IMR-90 (cell line): ENCODE measurements around the gene GRIN2A. TPM values are rescaled to one million over a fixed set of nuclear protein-coding genes. Genes with fewer than 3 reads are reported as not detected.

ENCODE experiments used
- ATAC-seq: fragments of 200-7000 bp; cut with Tn5 transposase; 2 replicates; pipeline ENCODE4 v1.9.1; 2020; ENCODE audit warnings: low read depth, mild to moderate bottlenecking, moderate library complexity
- BruUV-seq: library from RNA; stranded (reverse); fragments of 400-500 nt; replicated peaks from 2 replicates; lab custom pipeline; 2021; lab: Mats Ljungman, UMichigan
- CTCF ChIA-PET: fragments of 300-600 bp; formaldehyde crosslinking; extraction: SDS; loops from one replicate; lab custom pipeline; 2021; ENCODE audit warnings: antibody characterized with exemption; lab: Yijun Ruan, JAX
- POLR2A ChIA-PET: fragments of 300-600 bp; sonication (Branson Sonifier 250); formaldehyde crosslinking; loops from one replicate; lab custom pipeline; 2022; ENCODE audit warnings: antibody characterized with exemption; ENCODE audit not compliant: unreplicated experiment; lab: Charles Lee
- DNase-seq: peaks from one replicate; pipeline ENCODE4 v3.0.0; 2013
- H2AFZ ChIP-seq: replicated peaks from 2 replicates; pipeline ENCODE3; 2013; ENCODE audit warnings: low read length, mild to moderate bottlenecking; ENCODE audit not compliant: poor library complexity
- H2AK5ac ChIP-seq: 2 replicates; pipeline ENCODE4 v1.6.1; 2013; ENCODE audit warnings: low read depth, low read length, inconsistent platforms
- H2AK9ac ChIP-seq: replicated peaks from 2 replicates; pipeline ENCODE3; 2013; ENCODE audit warnings: mild to moderate bottlenecking, low read depth, low read length, moderate library complexity; ENCODE audit not compliant: poor library complexity
- H2BK120ac ChIP-seq: 2 replicates; pipeline ENCODE4 v1.6.1; 2013; ENCODE audit warnings: low read depth, low read length, inconsistent platforms
- H2BK15ac ChIP-seq: 3 replicates; pipeline ENCODE4 v1.6.1; 2013; ENCODE audit warnings: low read depth, low read length, inconsistent platforms
- H2BK20ac ChIP-seq: 2 replicates; pipeline ENCODE4 v1.6.1; 2013; ENCODE audit warnings: low read depth, mild to moderate bottlenecking, inconsistent platforms, low read length, moderate library complexity
- H2BK5ac ChIP-seq: 2 replicates; pipeline ENCODE4 v1.6.1; 2013; ENCODE audit warnings: mild to moderate bottlenecking, low read depth, low read length, inconsistent platforms; ENCODE audit not compliant: poor library complexity, severe bottlenecking
- H3K14ac ChIP-seq: replicated peaks from 2 replicates; pipeline ENCODE4 v1.6.1; 2013; ENCODE audit warnings: low read depth, low read length, inconsistent platforms
- H3K18ac ChIP-seq: 2 replicates; pipeline ENCODE4 v1.6.1; 2013; ENCODE audit warnings: low read depth, low read length, control low read depth
- H3K23ac ChIP-seq: 2 replicates; pipeline ENCODE4 v1.6.1; 2013; ENCODE audit warnings: low read depth, low read length, inconsistent platforms
- H3K27ac ChIP-seq: 2 replicates; pipeline ENCODE4 v1.5.1; 2013; ENCODE audit warnings: mild to moderate bottlenecking, control low read depth, low read length; ENCODE audit not compliant: insufficient read depth
- H3K27me3 ChIP-seq: 2 replicates; pipeline ENCODE4 v1.6.1; 2013; ENCODE audit warnings: low read length; ENCODE audit not compliant: control insufficient read depth, insufficient read depth
- H3K36me3 ChIP-seq: 2 replicates; pipeline ENCODE4 v1.6.1; 2013; ENCODE audit warnings: low read length, mixed read lengths; ENCODE audit not compliant: control insufficient read depth, insufficient read depth
- H3K4ac ChIP-seq: 2 replicates; pipeline ENCODE4 v1.6.1; 2013; ENCODE audit warnings: low read depth, low read length, inconsistent platforms
- H3K4me1 ChIP-seq: 2 replicates; pipeline ENCODE4 v1.6.1; 2013; ENCODE audit warnings: low read length, mixed read lengths; ENCODE audit not compliant: control insufficient read depth, insufficient read depth
- H3K4me2 ChIP-seq: 2 replicates; pipeline ENCODE4 v1.6.1; 2013; ENCODE audit warnings: low read depth, mild to moderate bottlenecking, control low read depth, low read length, moderate library complexity
- H3K4me3 ChIP-seq: 2 replicates; pipeline ENCODE4 v1.5.1; 2013; ENCODE audit warnings: low read depth, mild to moderate bottlenecking, control low read depth, low read length, moderate library complexity; ENCODE audit not compliant: insufficient read depth
- H3K56ac ChIP-seq: 2 replicates; pipeline ENCODE4 v1.6.1; 2013; ENCODE audit warnings: low read length, inconsistent platforms; ENCODE audit not compliant: insufficient read depth; ENCODE audit errors: extremely low read depth
- H3K79me1 ChIP-seq, 2 experiments: 2 replicates each; pipeline ENCODE4 v1.6.1; 2013; ENCODE audit warnings: low read length in 2 of 2, inconsistent platforms in 1 of 2, low read depth in 1 of 2
- H3K9ac ChIP-seq: 2 replicates; pipeline ENCODE4 v1.6.1; 2013; ENCODE audit warnings: low read depth, low read length, control low read depth
- H3K9me1 ChIP-seq: 2 replicates; pipeline ENCODE4 v1.6.1; 2013; ENCODE audit warnings: low read length, inconsistent platforms; ENCODE audit not compliant: insufficient read depth
- H3K9me3 ChIP-seq: 2 replicates; pipeline ENCODE4 v1.6.1; 2013; ENCODE audit warnings: low read length; ENCODE audit not compliant: control insufficient read depth, insufficient read depth
- H4K20me1 ChIP-seq: 2 replicates; pipeline ENCODE4 v1.6.1; 2013; ENCODE audit warnings: low read length, inconsistent platforms; ENCODE audit not compliant: insufficient read depth
- H4K5ac ChIP-seq: 2 replicates; pipeline ENCODE4 v1.6.1; 2013; ENCODE audit warnings: mild to moderate bottlenecking, low read depth, low read length, control low read depth
- H4K8ac ChIP-seq, 2 experiments: 2 replicates each; pipeline ENCODE4 v1.6.1; 2013; ENCODE audit warnings: low read depth in 2 of 2, low read length in 2 of 2, control low read depth in 1 of 2, inconsistent platforms in 1 of 2
- H4K91ac ChIP-seq: 2 replicates; pipeline ENCODE4 v1.6.1; 2013; ENCODE audit warnings: low read depth, low read length, inconsistent platforms; ENCODE audit not compliant: insufficient read depth
- BHLHE40 ChIP-seq: fragments of 150-350 bp; IDR thresholded peaks from 2 replicates; pipeline ENCODE4 v1.6.1; 2016; ENCODE audit warnings: mild to moderate bottlenecking, low read depth, low read length
- CEBPB ChIP-seq: IDR thresholded peaks from 2 replicates; pipeline ENCODE4 v1.6.1; 2012; ENCODE audit warnings: low read depth, low read length, improper control_type of control experiment
- ELK1 ChIP-seq: fragments of 150-350 bp; IDR thresholded peaks from 2 replicates; pipeline ENCODE4 v1.6.1; 2016; ENCODE audit warnings: low read depth, mild to moderate bottlenecking, low read length, moderate library complexity, borderline replicate concordance
- NFE2L2 ChIP-seq: fragments of 150-350 bp; IDR thresholded peaks from 2 replicates; pipeline ENCODE4 v1.6.1; 2016; ENCODE audit warnings: low read depth, mild to moderate bottlenecking, low read length
- RAD21 ChIP-seq: IDR thresholded peaks from 2 replicates; pipeline ENCODE4 v1.6.1; 2012; ENCODE audit warnings: low read length, improper control_type of control experiment
- SMC3 ChIP-seq: fragments of 150-350 bp; IDR thresholded peaks from 2 replicates; pipeline ENCODE4 v1.6.1; 2016; ENCODE audit warnings: low read depth, mild to moderate bottlenecking, antibody characterized with exemption, low read length, moderate library complexity
- dilution Hi-C: fragments of 300-500 bp; cut with HindIII; formaldehyde crosslinking; loops from one replicate; pipeline ENCODE4 v1.14.3; 2018; ENCODE audit warnings: low sequenced_read_pairs; ENCODE audit not compliant: unreplicated experiment
- in situ Hi-C: fragments of 300-500 bp; cut with MboI; formaldehyde crosslinking; loops from 3 replicates; pipeline ENCODE4 v1.14.3; 2019; ENCODE audit warnings: low sequenced_read_pairs, inconsistent platforms, mixed read lengths
- intact Hi-C: fragments of 100-400 bp; cut with micrococcal nuclease; formaldehyde crosslinking; loops from 2 replicates; pipeline ENCODE4 v1.10.0; 2022
- polyA plus RNA-seq, 3 experiments: library from polyadenylated mRNA; depleted of rRNA; stranded (reverse); fragments of >200 nt; gene quantifications; 2 replicates each; pipeline ENCODE4 v1.2.3, GENCODE V29; 2012; ENCODE audit warnings: low replicate concordance in 1 of 3
- total RNA-seq: library from RNA; depleted of rRNA; stranded (reverse); fragments of >200 nt; gene quantifications from 2 replicates; pipeline ENCODE4 v1.2.3, GENCODE V29; 2012

GRIN2A gene
- total and polyA plus RNA-seq, 2 of the 4 experiments (the other 2 are of a cell fraction), result under 0.01 TPM; not detected in 1

DNA sequence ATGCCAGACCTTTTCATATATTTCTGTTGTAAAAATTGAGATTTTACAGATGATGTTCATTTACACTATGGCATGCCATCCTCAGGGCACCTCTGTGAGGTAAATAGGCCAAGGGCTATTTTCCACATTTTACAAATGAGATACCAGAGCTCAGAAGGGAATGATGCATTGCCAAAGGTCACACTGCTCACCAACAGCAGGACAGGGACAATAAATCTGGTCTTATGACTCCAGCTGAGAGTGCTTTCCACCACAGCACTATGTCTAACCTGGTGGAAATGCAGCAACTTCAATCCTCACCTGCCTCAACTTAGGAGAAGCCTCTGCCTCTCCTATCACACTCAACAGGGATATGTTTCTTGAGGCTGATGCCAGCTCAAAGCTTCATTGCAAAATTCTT, 40.6 kb downstream of the GRIN2A start:
- H3K79me1 ChIP-seq, result no peaks in the 10 kb centered on the region
- no TSS peak for BruUV-seq
- ATAC-seq, result no peak

More for the DNA sequence above, 40.6 kb downstream of the GRIN2A start:
- Histone ChIP-seq H3K18ac (no peak overlapping the region), H4K20me1 (no peaks in the 10 kb centered on the region), H3K4ac (no peak overlapping the region), H4K5ac (no peak overlapping the region), H2AK5ac (no peak overlapping the region), H2BK120ac (no peak overlapping the region), H3K9ac (no peak overlapping the region), H4K91ac (no peak overlapping the region), H3K36me3 (no peaks in the 10 kb centered on the region), H2BK5ac (no peak overlapping the region), H4K8ac (no peak overlapping the region), H3K27me3 (no peaks in the 10 kb centered on the region), H2AK9ac (no peak overlapping the region), H3K9me1 (no peaks in the 10 kb centered on the region), H2BK20ac (no peak overlapping the region), H3K4me1 (no peaks in the 10 kb centered on the region), H3K9me3 (peaks cover 13% of the 10 kb centered on the region; the same call in 1 of the 2 replicates), H3K14ac (no peak overlapping the region), H3K56ac (no peak overlapping the region), H2AFZ (no peak overlapping the region), H2BK15ac (no peak overlapping the region), H3K23ac (no peak overlapping the region), H3K4me3 (no peak overlapping the region), H3K4me2 (no peak overlapping the region), H3K27ac (no peak overlapping the region)
- DNase-seq, result no peak
- ChIA-PET CTCF (no interaction called here), POLR2A (no interaction called here)
- TF ChIP-seq CEBPB (no peak), SMC3 (no peak), NFE2L2 (no peak), RAD21 (no peak), BHLHE40 (no peak), ELK1 (no peak)
- dilution Hi-C loops (no loop called here), in situ Hi-C loops (no loop called here), intact Hi-C loops (no loop called here)
